Measurements from ENCODE around the gene GHRL. TPM values are rescaled to one million over a fixed set of nuclear protein-coding genes. Genes with fewer than 3 reads are reported as not detected.

GHRL gene
- total RNA-seq, 1 donor from 2014 or later: 0.59 TPM

DNA sequence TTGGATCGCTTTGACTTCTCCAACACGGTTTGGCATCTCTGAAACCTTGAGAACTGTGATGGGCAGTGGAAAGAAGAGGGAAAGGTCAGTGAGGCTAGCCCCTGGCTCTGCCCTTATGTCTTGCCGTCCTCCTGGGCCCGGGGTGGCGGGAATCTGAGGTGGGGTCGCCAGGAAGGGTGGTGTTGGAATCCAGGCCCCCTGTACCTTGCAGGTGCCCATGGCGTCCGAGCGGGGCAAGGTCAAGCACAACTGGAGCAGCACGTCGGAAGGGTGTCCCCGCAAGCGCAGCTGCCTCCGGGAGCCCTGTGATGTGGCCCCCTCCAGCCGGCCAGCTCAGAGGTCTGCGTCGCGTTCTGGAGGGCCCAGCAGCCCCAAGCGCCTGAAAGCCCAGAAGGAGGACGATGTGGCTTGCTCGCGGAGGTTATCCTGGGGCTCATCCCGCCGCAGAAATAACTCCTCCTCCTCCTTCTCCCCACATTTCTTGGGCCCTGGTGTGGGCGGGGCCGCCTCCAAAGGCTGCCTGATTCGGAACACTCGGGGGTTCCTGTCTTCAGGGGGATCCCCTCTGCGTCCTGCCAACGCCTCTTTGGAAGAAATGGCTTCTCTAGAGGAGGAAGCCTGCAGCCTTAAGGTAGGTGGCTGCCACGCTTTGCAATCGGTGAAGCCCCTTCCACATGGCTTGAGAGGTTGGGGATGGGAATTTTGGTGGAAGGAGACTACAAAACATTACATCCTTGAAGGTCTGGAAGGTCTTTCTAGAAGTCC, 43.6 kb downstream of the GHRL start:
- Mint-ChIP-seq H3K4me1 (ENCODE audit: unreplicated experiment) (peaks cover 26% of the 10 kb centered on the region), H3K9me3 (ENCODE audit: unreplicated experiment) (no peaks in the 10 kb centered on the region), H3K27ac (ENCODE audit: unreplicated experiment) (peak overlapping the region; percentile 81), H3K36me3 (ENCODE audit: unreplicated experiment) (peaks cover 27% of the 10 kb centered on the region), H3K4me3 (ENCODE audit: unreplicated experiment) (peak overlapping the region; percentile 86), H3K27me3 (ENCODE audit: unreplicated experiment) (no peaks in the 10 kb centered on the region)
- no peak for DNase-seq (ENCODE audit: extremely low spot score, unreplicated experiment)
- TF ChIP-seq, protein P1, sequence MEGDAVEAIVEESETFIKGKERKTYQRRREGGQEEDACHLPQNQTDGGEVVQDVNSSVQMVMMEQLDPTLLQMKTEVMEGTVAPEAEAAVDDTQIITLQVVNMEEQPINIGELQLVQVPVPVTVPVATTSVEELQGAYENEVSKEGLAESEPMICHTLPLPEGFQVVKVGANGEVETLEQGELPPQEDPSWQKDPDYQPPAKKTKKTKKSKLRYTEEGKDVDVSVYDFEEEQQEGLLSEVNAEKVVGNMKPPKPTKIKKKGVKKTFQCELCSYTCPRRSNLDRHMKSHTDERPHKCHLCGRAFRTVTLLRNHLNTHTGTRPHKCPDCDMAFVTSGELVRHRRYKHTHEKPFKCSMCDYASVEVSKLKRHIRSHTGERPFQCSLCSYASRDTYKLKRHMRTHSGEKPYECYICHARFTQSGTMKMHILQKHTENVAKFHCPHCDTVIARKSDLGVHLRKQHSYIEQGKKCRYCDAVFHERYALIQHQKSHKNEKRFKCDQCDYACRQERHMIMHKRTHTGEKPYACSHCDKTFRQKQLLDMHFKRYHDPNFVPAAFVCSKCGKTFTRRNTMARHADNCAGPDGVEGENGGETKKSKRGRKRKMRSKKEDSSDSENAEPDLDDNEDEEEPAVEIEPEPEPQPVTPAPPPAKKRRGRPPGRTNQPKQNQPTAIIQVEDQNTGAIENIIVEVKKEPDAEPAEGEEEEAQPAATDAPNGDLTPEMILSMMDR (IDR thresholded peaks at IDR 0.05): no peak

DNA sequence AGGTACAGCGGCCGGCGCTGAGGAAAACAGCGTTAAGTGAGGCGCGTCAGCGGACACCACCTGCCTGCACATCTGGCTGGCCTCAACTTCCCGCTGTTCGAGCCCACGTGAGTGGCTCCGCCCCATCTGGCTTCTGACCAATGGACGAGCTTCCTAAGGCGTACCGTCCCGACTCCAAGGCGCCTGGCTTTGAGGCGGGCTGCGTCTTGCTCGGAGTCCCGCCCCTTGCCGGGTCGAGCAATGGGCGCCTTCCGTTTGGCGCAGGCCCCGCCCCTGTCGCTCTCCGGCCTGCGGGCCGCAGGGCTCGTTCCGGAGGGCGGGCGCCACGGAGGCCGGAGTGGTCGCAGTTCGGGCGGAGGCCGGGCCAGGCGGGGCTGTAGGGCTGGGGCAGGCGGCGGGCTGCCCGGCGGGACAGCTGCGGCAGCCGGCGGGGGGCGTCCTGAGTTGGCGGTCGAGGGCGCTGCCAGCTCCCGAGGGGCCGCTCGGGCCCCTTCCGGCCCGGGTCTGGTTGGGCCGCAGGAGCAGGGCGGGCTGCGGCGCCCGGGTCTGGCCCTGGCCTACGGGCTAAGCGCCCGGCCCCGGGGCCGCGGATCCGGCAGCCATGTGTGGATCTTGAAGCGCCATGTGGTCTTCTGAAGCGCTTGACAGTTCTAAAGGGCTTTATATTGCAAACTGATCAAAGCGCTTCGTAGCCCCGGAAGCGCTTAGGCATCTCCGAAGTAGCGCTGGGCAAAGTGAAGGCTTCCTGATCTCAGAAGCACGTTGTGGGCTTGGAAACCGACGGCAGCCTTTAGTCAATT, 44.4 kb downstream of the GHRL start, which contains the start of gene TATDN2:
Gene TATDN2, plus strand, starts transcription at position 276 of the 800 bp plus-strand sequence. CDS start 742 bp downstream, outside the sequence.
- peak; percentile 98 for DNase-seq (ENCODE audit: extremely low spot score, unreplicated experiment)
- peaks cover 26% of the 10 kb centered on the region for H3K4me1 Mint-ChIP-seq (ENCODE audit: unreplicated experiment)
- no peaks in the 10 kb centered on the region for H3K9me3 Mint-ChIP-seq (ENCODE audit: unreplicated experiment)
- TF ChIP-seq, protein P1 (IDR thresholded peaks at IDR 0.05): no peak
- H3K27ac Mint-ChIP-seq (ENCODE audit: unreplicated experiment): peak within 1 kb of the TSS; percentile 88
- H3K4me3 Mint-ChIP-seq (ENCODE audit: unreplicated experiment): peak within 1 kb of the TSS; percentile 90
- H3K27me3 Mint-ChIP-seq (ENCODE audit: unreplicated experiment): no peaks in the 10 kb centered on the region
- H3K36me3 Mint-ChIP-seq (ENCODE audit: unreplicated experiment): peaks cover 21% of the 10 kb centered on the region

DNA sequence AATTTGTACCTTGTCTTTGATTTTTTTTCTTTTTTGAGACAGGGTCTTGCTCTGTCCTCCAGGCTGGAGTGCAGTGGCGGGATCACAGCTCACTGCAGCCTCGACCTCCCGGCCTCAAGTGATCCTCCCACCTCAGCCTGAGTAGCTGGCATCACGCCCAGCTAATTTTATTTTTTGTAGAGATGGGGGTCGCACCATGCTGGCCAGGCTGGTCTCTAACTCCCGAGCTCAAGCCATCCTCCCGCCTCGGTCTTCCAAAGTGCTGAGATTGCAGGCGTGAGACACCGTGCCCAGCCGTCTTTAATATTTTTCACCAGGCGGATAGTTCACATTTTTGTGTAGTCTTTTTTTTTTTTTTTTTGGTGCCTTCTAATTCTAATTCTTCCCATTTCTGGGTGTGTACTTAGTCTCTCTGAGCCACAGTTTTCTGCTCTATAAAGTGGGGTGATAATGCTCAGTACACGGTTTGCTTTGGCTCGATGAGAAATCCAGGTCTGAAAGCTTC, 45.0 kb downstream of the GHRL start:
- TF ChIP-seq, protein P1 (IDR thresholded peaks at IDR 0.05): no peak
- Mint-ChIP-seq H3K27ac (ENCODE audit: unreplicated experiment) (peak overlapping the region; percentile 88), H3K36me3 (ENCODE audit: unreplicated experiment) (peaks cover 16% of the 10 kb centered on the region), H3K27me3 (ENCODE audit: unreplicated experiment) (no peaks in the 10 kb centered on the region), H3K9me3 (ENCODE audit: unreplicated experiment) (no peaks in the 10 kb centered on the region), H3K4me3 (ENCODE audit: unreplicated experiment) (peak overlapping the region; percentile 90), H3K4me1 (ENCODE audit: unreplicated experiment) (peaks cover 26% of the 10 kb centered on the region)
- no peak for DNase-seq (ENCODE audit: extremely low spot score, unreplicated experiment)

GRCh38 chr3:10245081-10245712, 47.5 kb downstream of the GHRL start:
- no peak for DNase-seq (ENCODE audit: extremely low spot score, unreplicated experiment)
- Mint-ChIP-seq H3K4me1 (ENCODE audit: unreplicated experiment) (peaks cover 17% of the 10 kb centered on the region), H3K27me3 (ENCODE audit: unreplicated experiment) (no peaks in the 10 kb centered on the region), H3K36me3 (ENCODE audit: unreplicated experiment) (peaks cover 6% of the 10 kb centered on the region), H3K27ac (ENCODE audit: unreplicated experiment) (no peak overlapping the region), H3K4me3 (ENCODE audit: unreplicated experiment) (no peak overlapping the region), H3K9me3 (ENCODE audit: unreplicated experiment) (no peaks in the 10 kb centered on the region)
- TF ChIP-seq, protein P1 (IDR thresholded peaks at IDR 0.05): no peak
